HG02840 (cell line): ENCODE measurements around the gene GSDME.
A peak's percentile ranks its signal among the peaks of the same experiment; 100 is the strongest.

ENCODE experiments used
- ATAC-seq: cut with Tn5 transposase; IDR thresholded peaks from one replicate; pipeline ENCODE4 v1.9.1; 2021; ENCODE audit warnings: mild to moderate bottlenecking, moderate library complexity, moderate number of reproducible peaks; ENCODE audit not compliant: unreplicated experiment, low FRiP score

Gene GSDME

GRCh38 chr7:24660546-24660945 is 96.7 kb downstream of the GSDME start:
- no peak for ATAC-seq

DNA sequence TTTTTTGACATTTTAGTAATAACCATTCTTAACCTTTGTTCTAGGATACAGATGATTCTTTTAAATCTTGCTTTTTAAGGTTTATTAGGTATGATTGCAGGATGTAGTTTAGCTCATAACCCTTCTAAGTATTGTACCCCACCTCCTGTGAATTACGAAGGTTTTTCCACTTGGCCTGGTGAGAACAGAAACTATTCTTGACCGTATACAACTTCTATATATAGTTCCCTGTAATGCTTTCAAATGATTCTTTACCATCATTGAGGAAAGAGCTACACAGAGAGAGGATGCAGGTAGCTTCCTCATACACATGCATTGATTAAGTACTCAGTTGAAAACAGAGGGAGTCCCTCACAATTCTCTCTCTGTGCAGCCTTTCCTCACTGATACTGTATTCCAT is 97.8 kb downstream of the GSDME start:
- ATAC-seq, result peak; percentile 58

GRCh38 chr7:24657980-24658379 is 99.3 kb downstream of the GSDME start:
- ATAC-seq, result no peak

DNA sequence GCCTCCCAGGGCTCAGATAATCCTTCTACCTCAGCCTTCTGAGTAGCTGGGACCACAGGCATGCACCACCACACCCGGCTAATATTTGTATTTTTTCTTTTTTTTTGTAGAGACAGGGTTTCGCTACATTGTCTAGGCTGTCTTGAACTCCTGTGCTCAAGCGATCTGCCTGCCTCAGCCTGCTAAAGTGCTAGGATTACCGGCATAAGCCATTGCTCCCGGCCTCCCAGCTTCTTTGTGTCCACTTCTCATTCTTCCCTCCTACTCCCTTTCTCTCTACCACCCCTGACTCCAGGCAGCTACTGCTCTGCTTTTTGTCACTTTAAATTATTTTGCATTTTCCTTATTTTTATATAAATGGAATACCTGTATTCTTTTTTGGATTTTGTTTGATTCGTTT is 100.7 kb downstream of the GSDME start:
- no peak for ATAC-seq

GRCh38 chr7:24654305-24654704 is 103.0 kb downstream of the GSDME start:
- no peak for ATAC-seq

GRCh38 chr7:24653316-24654085 is 103.8 kb downstream of the GSDME start:
- ATAC-seq, result no peak

DNA sequence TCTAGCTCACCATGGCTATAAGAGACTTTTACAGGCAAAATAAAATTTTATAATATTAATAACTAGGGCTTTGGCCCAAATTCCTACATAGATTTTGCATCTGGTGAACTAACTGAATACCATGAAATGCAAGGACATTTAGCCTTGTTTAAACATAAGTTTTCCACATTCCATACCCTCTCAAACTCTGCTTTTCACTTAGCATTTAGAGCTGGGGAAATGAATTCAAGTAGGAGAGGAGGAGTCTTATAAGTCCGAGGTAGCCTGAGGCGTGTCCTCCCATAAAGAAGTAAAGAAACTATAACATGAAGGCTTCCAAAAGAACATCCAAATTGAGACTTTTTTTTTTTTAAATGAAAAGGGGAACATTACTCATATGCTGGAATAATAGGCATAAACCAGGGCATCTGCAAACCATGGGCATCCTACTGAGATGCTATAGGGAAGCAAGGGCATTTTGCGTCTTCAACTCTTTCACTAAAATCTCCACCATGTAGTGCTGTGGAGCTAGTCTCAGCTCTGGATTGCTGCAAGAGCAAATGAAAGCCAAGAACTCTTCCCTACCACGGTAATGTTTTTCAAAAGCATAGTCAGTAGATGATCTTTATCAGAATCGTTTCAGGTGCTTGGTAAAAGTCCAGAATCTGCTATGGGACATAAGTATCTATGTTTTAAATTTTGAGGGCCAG is 104.9 kb downstream of the GSDME start:
- no peak for ATAC-seq
